ENCODE data around the gene SLC16A5. TPM values are rescaled to one million over a fixed set of nuclear protein-coding genes. Genes with fewer than 3 reads are reported as not detected.
A peak's percentile ranks its signal among the peaks of the same experiment; 100 is the strongest.

Gene SLC16A5
- total RNA-seq, 5 donors from 2014 or later (not counting 1 experiment from before 2014, with no cell fraction given) = 9.1 to 24.3 (median 16.8) TPM

DNA sequence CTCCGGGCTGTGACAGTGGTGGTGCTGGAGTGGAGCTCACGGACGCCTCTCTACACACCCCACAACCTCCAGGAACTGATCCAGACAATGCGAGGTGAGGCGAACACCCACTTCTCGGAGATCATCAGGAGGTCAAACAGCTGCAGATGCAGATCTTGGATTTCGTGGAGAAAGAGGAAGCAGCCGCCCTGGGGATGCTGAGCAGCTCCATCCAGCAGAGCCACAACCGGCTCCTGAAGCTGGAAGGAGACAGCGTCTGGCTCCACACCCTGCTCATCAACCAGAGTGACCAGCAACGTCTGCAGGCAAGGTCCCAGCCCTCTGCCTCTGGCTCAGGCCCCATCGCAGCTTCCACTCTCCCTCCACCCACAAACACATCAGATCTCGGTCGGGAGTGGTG lies 13.2 kb upstream of the SLC16A5 start:
- Mint-ChIP-seq H3K4me3 (no peak overlapping the region), H3K27ac (no peak overlapping the region), H3K36me3 (no peaks in the 10 kb centered on the region), H3K9me3 (no peaks in the 10 kb centered on the region), H3K27me3 (no peaks in the 10 kb centered on the region), H3K4me1 (peaks cover 0 to 22% (median 18%) of the 10 kb centered on the region in 3 donors)
- H3K27me3 ChIP-seq (replicated peaks in 1 of 2; ENCODE audit: control insufficient read depth in 2 of 2, extremely low read depth in 1 of 2, insufficient read depth in 2 of 2, low read length in 1 of 2) = peaks cover 0 to 18% of the 10 kb centered on the region in 2 experiments
- CTCF ChIA-PET = no interaction called here
- no peaks in the 10 kb centered on the region for H3K9me3 ChIP-seq
- DNase-seq = no peak
- WGBS (ENCODE audit: insufficient coverage) = 90% methylated on average over 8 of the region's 14 CpGs
- no peak overlapping the region for H3K4me3 ChIP-seq (ENCODE audit: control insufficient read depth in 1 of 2, extremely low read depth in 1 of 2, low read length in 1 of 2)
- H3K27ac ChIP-seq (ENCODE audit: low read length) = no peak overlapping the region
- no peak for ATAC-seq (replicated peaks in 1 of 4)
- no peaks in the 10 kb centered on the region for H3K36me3 ChIP-seq (ENCODE audit: control insufficient read depth in 2 of 2, extremely low read depth in 1 of 2, insufficient read depth in 1 of 2, low read length in 1 of 2)
- peaks cover 2 to 24% of the 10 kb centered on the region in 2 experiments for H3K4me1 ChIP-seq (ENCODE audit: control insufficient read depth in 1 of 2, extremely low read depth in 1 of 2, insufficient read depth in 2 of 2, low read length in 2 of 2)
- POLR2A ChIA-PET = interaction anchor here in 1 of 2 donors (0.6 kb wide), 1 partner anchor 16 kb away, joined by 3 read pairs; no protein-coding TSS in a partner anchor

- no peaks in the 10 kb centered on the region for H3K36me3 ChIP-seq (ENCODE audit: control insufficient read depth in 2 of 2, extremely low read depth in 1 of 2, insufficient read depth in 1 of 2, low read length in 1 of 2)
- ChIA-PET POLR2A (no interaction called here), CTCF (interaction anchor here (0.6 to 1.0 kb wide), 5 partner anchors 16 to 317 kb away, joined by 3 read pairs; no protein-coding TSS in a partner anchor)
- Mint-ChIP-seq H3K27me3 (no peaks in the 10 kb centered on the region), H3K36me3 (no peaks in the 10 kb centered on the region), H3K9me3 (no peaks in the 10 kb centered on the region), H3K27ac (peak overlapping the region in 1 of 2 donors; percentile 16), H3K4me1 (peaks cover 0 to 26% (median 22%) of the 10 kb centered on the region in 3 donors), H3K4me3 (no peak overlapping the region)
- ATAC-seq (replicated peaks in 1 of 4) (no peak), DNase-seq (no peak)
- no peak overlapping the region for H3K27ac ChIP-seq (ENCODE audit: low read length)
- WGBS (ENCODE audit: insufficient coverage) = 89% methylated on average over 3 of the region's 4 CpGs
- peaks cover 2 to 32% of the 10 kb centered on the region in 2 experiments for H3K4me1 ChIP-seq (ENCODE audit: control insufficient read depth in 1 of 2, extremely low read depth in 1 of 2, insufficient read depth in 2 of 2, low read length in 2 of 2)
- H3K9me3 ChIP-seq = no peaks in the 10 kb centered on the region
- H3K4me3 ChIP-seq (ENCODE audit: control insufficient read depth in 1 of 2, extremely low read depth in 1 of 2, low read length in 1 of 2) = no peak overlapping the region
- peaks cover 0 to 20% of the 10 kb centered on the region in 2 experiments for H3K27me3 ChIP-seq (replicated peaks in 1 of 2; ENCODE audit: control insufficient read depth in 2 of 2, extremely low read depth in 1 of 2, insufficient read depth in 2 of 2, low read length in 1 of 2)
Observed at GRCh38 chr17:75075597-75076336, 12.0 kb upstream of the SLC16A5 start.

- CTCF ChIA-PET = interaction anchor here in 1 of 2 donors (0.6 to 1.0 kb wide), 2 partner anchors 17 to 33 kb away, joined by 3 read pairs; partner anchors contain the start of gene ARMC7
- ATAC-seq (replicated peaks in 1 of 4) (no peak), DNase-seq (peak in 1 of 35 experiments; percentile 9)
- H3K4me1 ChIP-seq (ENCODE audit: control insufficient read depth in 1 of 2, extremely low read depth in 1 of 2, insufficient read depth in 2 of 2, low read length in 2 of 2) = peaks cover 2 to 32% of the 10 kb centered on the region in 2 experiments
- H3K9me3 ChIP-seq = no peaks in the 10 kb centered on the region
- POLR2A ChIA-PET = no interaction called here
- no peaks in the 10 kb centered on the region for H3K36me3 ChIP-seq (ENCODE audit: control insufficient read depth in 2 of 2, extremely low read depth in 1 of 2, insufficient read depth in 1 of 2, low read length in 1 of 2)
- WGBS (ENCODE audit: insufficient coverage) = 36% methylated on average over 20 of the region's 30 CpGs
- peaks cover 0 to 20% of the 10 kb centered on the region in 2 experiments for H3K27me3 ChIP-seq (replicated peaks in 1 of 2; ENCODE audit: control insufficient read depth in 2 of 2, extremely low read depth in 1 of 2, insufficient read depth in 2 of 2, low read length in 1 of 2)
- peak overlapping the region; percentile 36 to 46 for H3K4me3 ChIP-seq (ENCODE audit: control insufficient read depth in 1 of 2, extremely low read depth in 1 of 2, low read length in 1 of 2)
- Mint-ChIP-seq H3K27ac (peak overlapping the region; percentile 77 to 82), H3K4me3 (peak overlapping the region; percentile 69 to 77 (median 76)), H3K9me3 (no peaks in the 10 kb centered on the region), H3K4me1 (peaks cover 0 to 26% (median 22%) of the 10 kb centered on the region in 3 donors), H3K36me3 (no peaks in the 10 kb centered on the region), H3K27me3 (no peaks in the 10 kb centered on the region)
- no peak overlapping the region for H3K27ac ChIP-seq (ENCODE audit: low read length)
Observed at GRCh38 chr17:75077072-75077495, 10.7 kb upstream of the SLC16A5 start.

DNA sequence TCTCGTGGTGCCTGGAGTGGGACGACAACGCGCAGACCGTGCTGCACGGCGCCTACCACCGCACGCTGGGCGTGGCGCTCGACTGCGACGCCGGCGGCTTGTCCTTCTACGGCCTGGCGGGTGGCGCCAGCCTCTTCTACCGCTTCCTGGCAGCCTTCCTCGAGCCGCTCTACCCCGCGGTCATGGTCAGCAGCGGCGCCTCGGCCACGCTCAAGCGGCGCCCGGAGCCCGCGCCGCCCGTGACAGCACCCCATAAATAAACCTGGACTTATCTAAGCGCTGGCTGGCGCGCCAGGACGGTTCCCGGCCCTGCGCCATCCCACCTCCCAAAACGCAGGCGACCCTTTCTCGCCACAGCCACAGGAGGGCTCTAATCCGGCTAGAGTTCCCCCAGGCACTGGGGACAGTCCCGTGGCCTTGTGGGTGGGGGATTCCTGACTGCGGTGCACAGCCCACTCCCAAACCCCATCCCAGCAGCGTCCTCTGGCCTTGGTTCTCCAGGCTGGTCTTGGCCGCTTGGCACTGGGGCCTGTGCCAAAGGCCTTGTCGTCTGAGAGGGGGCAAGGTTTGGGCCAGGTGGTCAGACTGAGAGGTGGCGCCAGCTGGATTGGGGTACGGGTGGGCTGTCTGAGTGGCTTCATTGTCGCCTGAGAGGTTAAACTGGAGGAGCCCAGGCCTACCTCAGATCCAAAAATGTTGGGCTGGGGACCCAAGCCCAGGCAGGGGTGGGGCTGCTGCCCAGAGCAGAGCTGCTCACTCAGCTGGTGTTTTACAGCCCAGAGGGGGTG lies 10.1 kb upstream of the SLC16A5 start:
- Histone ChIP-seq H3K9me3 (no peaks in the 10 kb centered on the region), H3K36me3 (ENCODE audit: control insufficient read depth in 2 of 2, extremely low read depth in 1 of 2, insufficient read depth in 1 of 2, low read length in 1 of 2) (no peaks in the 10 kb centered on the region), H3K27ac (ENCODE audit: low read length) (peak overlapping the region; percentile 4), H3K27me3 (replicated peaks in 1 of 2; ENCODE audit: control insufficient read depth in 2 of 2, extremely low read depth in 1 of 2, insufficient read depth in 2 of 2, low read length in 1 of 2) (peaks cover 0 to 20% of the 10 kb centered on the region in 2 experiments), H3K4me1 (ENCODE audit: control insufficient read depth in 1 of 2, extremely low read depth in 1 of 2, insufficient read depth in 2 of 2, low read length in 2 of 2) (peaks cover 2 to 32% of the 10 kb centered on the region in 2 experiments), H3K4me3 (ENCODE audit: control insufficient read depth in 1 of 2, extremely low read depth in 1 of 2, low read length in 1 of 2) (peak overlapping the region; percentile 36 to 46)
- no peaks in the 10 kb centered on the region for H3K36me3 Mint-ChIP-seq
- POLR2A ChIA-PET = no interaction called here
- H3K27me3 Mint-ChIP-seq = no peaks in the 10 kb centered on the region
- H3K27ac Mint-ChIP-seq = peak overlapping the region; percentile 77 to 82
- H3K4me3 Mint-ChIP-seq = peak overlapping the region; percentile 69 to 77 (median 76)
- CTCF ChIA-PET = interaction anchor here in 1 of 2 donors (0.6 kb wide), 2 partner anchors 32 to 106 kb away, joined by 3 read pairs; partner anchors contain the start of gene ARMC7
- 9% methylated on average over 38 of the region's 53 CpGs for WGBS (ENCODE audit: insufficient coverage)
- peak; percentile 89 to 97 (median 94) for ATAC-seq (replicated peaks in 1 of 4)
- H3K4me1 Mint-ChIP-seq = peaks cover 4 to 29% (median 22%) of the 10 kb centered on the region in 3 donors
- DNase-seq = peak in 34 of 35 experiments; percentile 12 to 67 (median 40)
- H3K9me3 Mint-ChIP-seq = no peaks in the 10 kb centered on the region

DNA sequence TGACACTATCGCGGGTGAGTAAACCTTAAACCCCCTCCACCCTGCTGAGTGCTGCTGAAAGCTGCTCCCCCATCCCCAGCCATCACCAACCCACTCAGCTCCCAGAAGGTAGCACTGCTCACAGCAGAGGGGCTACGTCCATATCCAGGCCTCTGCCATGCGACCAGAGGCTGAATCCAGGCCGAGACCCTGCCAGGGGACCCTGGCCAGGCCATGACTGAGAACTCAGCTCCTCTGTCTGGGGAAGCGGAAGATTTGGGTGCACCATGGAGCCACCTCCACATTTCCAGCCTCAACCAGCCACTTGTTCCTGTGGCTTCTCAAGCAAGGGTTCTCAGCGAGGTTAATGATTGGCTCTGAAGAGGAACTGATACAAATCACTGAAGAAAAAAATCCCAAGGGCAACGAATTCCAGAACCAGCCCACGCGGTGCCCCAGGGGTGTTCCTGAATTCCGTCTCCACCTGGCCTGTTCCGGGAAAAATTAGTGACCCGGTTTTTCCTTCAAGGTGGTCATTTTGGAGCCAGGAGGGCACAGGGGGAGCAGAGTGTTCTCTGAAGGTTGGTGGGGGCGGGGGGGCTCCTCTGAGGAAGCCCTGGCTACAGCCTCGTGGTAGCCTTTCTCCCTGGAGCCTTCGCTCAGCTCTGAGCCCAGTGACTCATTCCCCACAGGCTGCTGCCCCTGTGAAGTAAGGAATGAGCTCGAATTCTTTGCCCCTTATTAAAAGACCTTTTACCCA lies 9.3 kb upstream of the SLC16A5 start:
- Mint-ChIP-seq H3K36me3 (no peaks in the 10 kb centered on the region), H3K4me3 (peak overlapping the region in 2 of 3 donors; percentile 3 to 77), H3K27ac (peak overlapping the region; percentile 39 to 82), H3K4me1 (peaks cover 6 to 30% (median 22%) of the 10 kb centered on the region in 3 donors), H3K9me3 (no peaks in the 10 kb centered on the region), H3K27me3 (no peaks in the 10 kb centered on the region)
- ChIA-PET POLR2A (no interaction called here), CTCF (interaction anchor here in 1 of 2 donors (0.6 kb wide), 1 partner anchor 107 kb away, joined by 3 read pairs; no protein-coding TSS in a partner anchor)
- DNase-seq (no peak), ATAC-seq (replicated peaks in 1 of 4) (peak in 2 of 4 experiments; percentile 17 to 27)
- WGBS (ENCODE audit: insufficient coverage) = 94% methylated on average over 9 of the region's 17 CpGs
- Histone ChIP-seq H3K9me3 (no peaks in the 10 kb centered on the region), H3K27me3 (replicated peaks in 1 of 2; ENCODE audit: control insufficient read depth in 2 of 2, extremely low read depth in 1 of 2, insufficient read depth in 2 of 2, low read length in 1 of 2) (peaks cover 0 to 20% of the 10 kb centered on the region in 2 experiments), H3K4me1 (ENCODE audit: control insufficient read depth in 1 of 2, extremely low read depth in 1 of 2, insufficient read depth in 2 of 2, low read length in 2 of 2) (peaks cover 2 to 32% of the 10 kb centered on the region in 2 experiments), H3K27ac (ENCODE audit: low read length) (no peak overlapping the region), H3K36me3 (ENCODE audit: control insufficient read depth in 2 of 2, extremely low read depth in 1 of 2, insufficient read depth in 1 of 2, low read length in 1 of 2) (no peaks in the 10 kb centered on the region), H3K4me3 (ENCODE audit: control insufficient read depth in 1 of 2, extremely low read depth in 1 of 2, low read length in 1 of 2) (no peak overlapping the region)
